GM06990 (cell line): ENCODE data around the gene DDR2.

ENCODE experiments used
- DNase-seq: peaks from one replicate; pipeline ENCODE4 v3.0.0-alpha.2; 2011; ENCODE audit not compliant: insufficient read length; ENCODE audit errors: extremely low read depth
- H3K27me3 ChIP-seq: replicated peaks from 2 replicates; pipeline ENCODE4 v1.6.0; 2011; ENCODE audit warnings: low read length; ENCODE audit not compliant: control insufficient read depth, insufficient read depth
- H3K36me3 ChIP-seq: 2 replicates; pipeline ENCODE4 v1.5.1; 2011; ENCODE audit warnings: low read length; ENCODE audit not compliant: control insufficient read depth, insufficient read depth
- H3K4me3 ChIP-seq: replicated peaks from 2 replicates; pipeline ENCODE4 v1.5.1; 2011; ENCODE audit warnings: low read depth, mild to moderate bottlenecking, control low read depth, low read length
- CTCF ChIP-seq: IDR thresholded peaks from 2 replicates; pipeline ENCODE4 v1.5.1; 2011; ENCODE audit warnings: low read length, control low read depth, mild to moderate bottlenecking, inconsistent platforms; ENCODE audit not compliant: insufficient read depth, poor library complexity, severe bottlenecking

Gene DDR2

DNA sequence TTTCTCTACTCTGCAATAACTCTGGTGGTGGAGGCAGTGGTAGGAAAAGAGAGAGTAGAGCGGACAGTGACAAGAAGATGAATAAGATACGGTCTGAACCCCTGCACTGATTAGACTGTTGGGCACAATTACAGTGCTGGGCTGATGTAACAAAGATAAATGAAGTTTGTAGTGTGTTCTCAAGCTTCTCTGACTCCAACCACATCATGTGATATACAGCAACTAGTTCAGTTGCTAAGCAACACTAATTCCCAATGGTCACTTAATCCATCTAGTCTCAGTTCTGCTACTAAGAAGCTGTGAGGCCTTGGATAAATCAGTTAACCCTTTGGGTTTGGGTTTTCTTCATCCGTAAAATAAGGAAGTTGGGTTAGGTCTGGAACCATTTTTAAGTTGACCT is 17.3 kb downstream of the DDR2 start:
- no peak for TF ChIP-seq CTCF
- H3K4me3 ChIP-seq, result no peak overlapping the region
- no peaks in the 10 kb centered on the region for H3K36me3 ChIP-seq
- no peaks in the 10 kb centered on the region for H3K27me3 ChIP-seq
- no peak for DNase-seq

DNA sequence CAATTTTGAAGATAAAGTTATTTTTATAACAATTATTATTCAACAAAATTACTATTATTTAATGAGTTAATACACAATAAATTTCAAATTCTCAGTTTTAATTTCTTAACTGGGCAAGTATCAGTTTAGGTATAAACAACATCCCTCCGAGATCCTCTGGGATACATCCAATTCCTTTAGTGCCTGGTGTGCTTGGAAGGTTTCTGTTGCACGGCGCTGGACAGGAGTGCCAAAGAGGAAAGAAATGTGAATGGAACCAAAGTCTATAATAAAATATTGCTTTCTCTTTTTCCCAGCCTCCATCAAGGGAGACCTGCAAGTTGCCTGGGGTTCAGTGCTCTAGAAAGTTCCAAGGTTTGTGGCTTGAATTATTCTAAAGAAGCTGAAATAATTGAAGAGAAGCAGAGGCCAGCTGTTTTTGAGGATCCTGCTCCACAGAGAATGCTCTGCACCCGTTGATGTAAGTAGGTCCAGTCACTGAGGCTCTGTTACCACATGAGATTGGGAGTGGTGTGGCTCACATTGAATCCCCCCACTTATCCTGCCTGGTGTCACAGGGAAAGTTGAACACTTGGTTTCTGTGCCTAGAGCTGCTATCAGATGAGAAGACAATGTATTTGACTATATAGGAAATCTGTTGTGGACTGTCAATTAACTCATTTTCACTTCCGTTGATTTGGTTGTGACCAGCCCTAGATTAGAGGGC is 22.8 kb downstream of the DDR2 start:
- TF ChIP-seq CTCF, result no peak
- no peak overlapping the region for H3K4me3 ChIP-seq
- no peaks in the 10 kb centered on the region for H3K36me3 ChIP-seq
- DNase-seq, result no peak
- H3K27me3 ChIP-seq, result no peaks in the 10 kb centered on the region

GRCh38 chr1:162656266-162656665 is 24.0 kb downstream of the DDR2 start:
- no peak for DNase-seq
- TF ChIP-seq CTCF, result no peak
- no peaks in the 10 kb centered on the region for H3K36me3 ChIP-seq
- no peak overlapping the region for H3K4me3 ChIP-seq
- no peaks in the 10 kb centered on the region for H3K27me3 ChIP-seq

- no peak for TF ChIP-seq CTCF
- H3K27me3 ChIP-seq, result no peaks in the 10 kb centered on the region
- H3K36me3 ChIP-seq, result no peaks in the 10 kb centered on the region
- DNase-seq, result no peak
- H3K4me3 ChIP-seq, result no peak overlapping the region
Measured at GRCh38 chr1:162660574-162660973, 28.3 kb downstream of the DDR2 start.

DNA sequence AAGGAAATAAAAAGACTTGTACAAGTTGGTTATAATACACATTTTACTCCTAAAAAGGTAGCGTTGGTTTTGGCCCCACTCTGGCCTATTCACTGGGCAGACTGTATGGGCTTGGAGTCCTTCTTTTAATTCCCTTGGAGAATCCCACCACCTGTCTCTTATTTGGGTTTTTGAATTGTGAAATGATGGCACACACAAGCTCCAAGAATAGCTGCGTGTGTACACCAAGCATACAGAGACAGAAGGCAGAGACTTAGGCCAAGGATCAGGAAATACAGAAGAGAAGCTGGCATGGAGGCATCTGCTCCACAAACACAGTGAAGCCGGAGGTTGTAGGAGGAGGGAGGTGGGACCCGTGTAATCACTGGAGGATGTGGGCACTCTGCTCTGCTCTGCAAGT is 29.1 kb downstream of the DDR2 start:
- Histone ChIP-seq H3K4me3 (no peak overlapping the region), H3K27me3 (no peaks in the 10 kb centered on the region), H3K36me3 (no peaks in the 10 kb centered on the region)
- no peak for DNase-seq
- no peak for TF ChIP-seq CTCF

- no peak for TF ChIP-seq CTCF
- Histone ChIP-seq H3K36me3 (no peaks in the 10 kb centered on the region), H3K4me3 (no peak overlapping the region), H3K27me3 (no peaks in the 10 kb centered on the region)
- no peak for DNase-seq
Measured at GRCh38 chr1:162662013-162662412, 29.7 kb downstream of the DDR2 start.
